ENCODE data around the gene PSMB4.
A peak's percentile ranks its signal among the peaks of the same experiment; 100 is the strongest.
"Not testable (repeated sequence)": the region's sequence is repeated elsewhere in the genome, so short reads cannot be mapped to it uniquely, and the experiment has no call there.

Gene PSMB4

DNA sequence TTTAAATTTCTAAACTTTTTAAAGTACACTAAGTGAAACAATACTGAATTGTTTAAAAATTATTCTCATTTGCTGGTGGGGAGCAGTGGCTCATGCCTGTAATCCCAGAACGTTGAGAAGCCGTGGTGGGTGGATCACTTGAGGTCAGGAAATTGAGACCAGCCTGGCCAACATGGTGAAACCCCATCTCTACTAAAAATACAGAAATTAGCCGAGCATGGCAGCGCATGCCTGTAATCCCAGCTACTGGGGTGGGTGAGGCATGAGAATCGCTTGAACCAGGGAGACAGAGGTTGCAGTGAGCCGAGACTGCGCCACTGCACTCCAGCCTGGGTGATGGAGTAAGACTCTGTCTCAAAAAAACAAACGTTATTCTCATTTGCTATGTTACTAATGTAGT is 38.0 kb downstream of the PSMB4 start:
- DNase-seq (ENCODE audit: low spot score); FAIRE-seq: not testable (repeated sequence)

DNA sequence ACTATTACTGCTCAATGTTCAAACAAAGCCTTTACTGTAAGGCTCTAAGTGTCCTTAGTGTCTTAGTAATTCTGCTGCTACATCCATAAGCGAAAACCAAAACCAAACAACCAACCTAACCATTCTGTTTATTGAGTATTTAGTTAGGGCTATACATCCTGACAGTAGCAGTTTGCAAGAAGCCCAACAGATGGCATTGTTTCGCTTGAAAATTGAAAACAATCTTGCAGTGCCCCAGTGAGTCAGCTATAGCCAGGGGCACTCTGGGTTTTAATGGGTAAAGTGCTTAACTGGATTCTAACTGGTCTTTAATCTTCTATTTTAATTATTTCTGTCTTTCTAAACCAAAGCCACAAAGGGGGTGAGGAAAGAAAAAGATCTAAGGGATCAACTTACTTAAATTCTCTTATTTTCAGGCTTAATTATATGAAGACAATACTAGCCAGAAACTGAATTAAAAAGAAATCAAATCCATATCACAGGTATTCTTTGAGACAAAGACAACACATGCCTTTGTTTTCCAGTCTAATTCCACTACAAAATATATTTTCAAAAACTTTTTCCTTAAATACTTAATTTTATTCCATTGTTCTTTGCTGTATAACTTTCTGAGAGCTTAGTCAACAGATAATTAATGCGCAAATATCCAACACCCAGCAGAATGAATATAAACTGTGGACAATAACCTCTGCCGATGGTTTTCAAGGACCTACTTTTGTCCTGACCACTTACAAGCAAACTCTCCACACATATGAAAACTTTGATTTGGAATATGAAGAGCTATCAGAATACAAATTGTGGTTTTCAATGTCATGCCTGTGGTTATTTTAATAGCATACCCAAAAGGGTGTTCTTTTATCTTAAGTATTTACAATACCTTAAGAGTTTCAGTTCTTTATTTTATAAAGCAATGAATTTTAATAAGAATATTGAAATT is 44.7 kb downstream of the PSMB4 start:
- FAIRE-seq (no peak), DNase-seq (ENCODE audit: low spot score) (peak; percentile 78)

DNA sequence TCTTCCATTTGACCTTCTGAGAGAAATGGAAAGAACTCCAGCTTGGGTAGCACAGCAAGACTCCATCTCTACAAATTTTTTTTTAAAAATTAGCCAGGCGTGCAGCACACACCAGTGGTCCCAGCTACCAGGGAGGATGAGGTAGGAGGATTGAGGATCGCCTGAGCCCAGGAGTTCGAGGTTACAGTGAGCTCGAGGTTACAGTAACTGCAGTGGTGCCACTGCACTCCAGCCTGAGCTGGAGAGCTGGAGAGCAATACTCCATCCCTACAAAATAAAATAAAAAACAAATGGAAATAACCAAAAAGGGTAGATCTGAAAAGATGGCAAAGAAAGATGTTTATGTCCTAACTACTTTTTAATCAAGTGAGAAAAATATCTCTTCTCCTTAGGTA is 45.4 kb downstream of the PSMB4 start:
- DNase-seq (ENCODE audit: low spot score) (no peak), FAIRE-seq (no peak)

DNA sequence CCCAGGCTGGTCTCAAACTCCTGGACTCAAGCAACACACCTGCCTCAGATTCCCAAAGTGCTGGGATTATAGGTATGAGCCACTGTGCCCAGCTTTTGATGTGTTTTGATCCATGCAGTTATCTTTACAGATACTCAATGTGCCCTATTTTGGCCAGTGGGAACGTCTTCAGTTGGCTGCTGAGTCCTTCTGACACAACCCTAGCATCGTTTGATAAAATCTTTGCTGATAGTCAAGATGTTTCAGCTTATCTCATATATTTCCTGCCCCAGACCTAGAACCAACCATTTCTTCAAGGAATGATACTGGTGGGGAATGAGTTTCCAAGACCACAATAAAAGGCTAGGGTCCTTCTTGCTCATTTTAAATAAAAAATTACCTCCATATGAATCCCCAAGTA is 48.3 kb downstream of the PSMB4 start:
- no peak for DNase-seq (ENCODE audit: low spot score)
- FAIRE-seq, result no peak
